Lower leg skin (tissue), 4 donors: Measurements from ENCODE around the gene PA2G4. TPM values are rescaled to one million over a fixed set of nuclear protein-coding genes. Genes with fewer than 3 reads are reported as not detected.
A peak's percentile ranks its signal among the peaks of the same experiment; 100 is the strongest.

Experiments used
- DNase-seq, 2 donors: peaks; one replicate each; pipeline ENCODE4 v3.0.0-alpha.2; 2019; ENCODE audit warnings: low spot score in 2 of 2
- H3K4me3 ChIP-seq: fragments of 200-600 bp; sonication (generic); 2 replicates; pipeline ENCODE4 v1.5.1; 2017; ENCODE audit warnings: mild to moderate bottlenecking, low read depth; ENCODE audit not compliant: poor library complexity, severe bottlenecking
- CTCF ChIP-seq, 3 donors: fragments of 450-650 bp; IDR thresholded peaks; one replicate each; pipeline ENCODE4 v1.5.1; 2016; ENCODE audit warnings: antibody characterized with exemption in 3 of 3, mild to moderate bottlenecking in 3 of 3, moderate library complexity in 2 of 3
- POLR2A ChIP-seq, 2 donors: fragments of 450-650 bp; IDR thresholded peaks; one replicate each; pipeline ENCODE4 v1.6.1; 2016 to 2017; ENCODE audit warnings: antibody characterized with exemption in 2 of 2, mild to moderate bottlenecking in 1 of 2, moderate library complexity in 1 of 2
- WGBS, 2 donors: methylation state at CpG; one replicate each; pipeline ENCODE4 v1.1.5; 2018; 5-methylcytosine and 5-hydroxymethylcytosine counted together
- intact Hi-C: fragments of 100-400 bp; cut with DNase I; formaldehyde crosslinking; loops from one replicate; pipeline ENCODE4 v1.15.0; 2023; ENCODE audit warnings: low total_unique reads
- total RNA-seq, 4 donors: library from RNA; depleted of rRNA; stranded (reverse); fragments of >200 nt; gene quantifications; one replicate each; pipeline ENCODE4 v1.1.0, GENCODE V29; 2016

PA2G4 gene
- total RNA-seq, 4 donors from 2014 or later: 118 to 201 (median 130) TPM

GRCh38 chr12:56103823-56104108 lies 593 bp upstream of the PA2G4 start:
- 0 to 2% methylated on average over 8 of the region's 8 CpGs for WGBS, 2 donors
- no peak for DNase-seq
- peak overlapping the region; percentile 20 for H3K4me3 ChIP-seq
- intact Hi-C loops: no loop called here
- no peak for TF ChIP-seq POLR2A (IDR thresholded peaks at IDR 0.05)
- no peak for TF ChIP-seq CTCF (IDR thresholded peaks at IDR 0.05)

GRCh38 chr12:56104815-56105608 lies 653 bp downstream of the PA2G4 start:
- no peak for DNase-seq

GRCh38 chr12:56105609-56105902 lies 1.2 kb downstream of the PA2G4 start:
- H3K4me3 ChIP-seq: peak overlapping the region; percentile 83
- 16 to 23% methylated on average over 2 of the region's 2 CpGs for WGBS, 2 donors
- DNase-seq: no peak
- intact Hi-C loops: no loop called here
- TF ChIP-seq POLR2A (IDR thresholded peaks at IDR 0.05) (no peak), CTCF (IDR thresholded peaks at IDR 0.05) (no peak)

More at GRCh38 chr12:56104815-56105608, 653 bp downstream of the PA2G4 start:
- TF ChIP-seq CTCF (IDR thresholded peaks at IDR 0.05): peak in 1 of 3 donors; percentile 2
- no peak for TF ChIP-seq POLR2A (IDR thresholded peaks at IDR 0.05)
- 1% methylated on average over 40 of the region's 40 CpGs for WGBS, 2 donors
- peak overlapping the region; percentile 83 for H3K4me3 ChIP-seq
- intact Hi-C loops: no loop called here

GRCh38 chr12:56107242-56107641 lies 2.9 kb downstream of the PA2G4 start:
- intact Hi-C loops: no loop called here
- H3K4me3 ChIP-seq: no peak overlapping the region
- TF ChIP-seq CTCF (IDR thresholded peaks at IDR 0.05) (no peak), POLR2A (IDR thresholded peaks at IDR 0.05) (no peak)
- no peak for DNase-seq
- WGBS, 2 donors: 90 to 92% methylated on average over 3 of the region's 3 CpGs

- WGBS, 2 donors: 60% methylated on average over 5 of the region's 5 CpGs
- TF ChIP-seq CTCF (IDR thresholded peaks at IDR 0.05) (no peak), POLR2A (IDR thresholded peaks at IDR 0.05) (no peak)
- intact Hi-C loops: no loop called here
- DNase-seq: no peak
- H3K4me3 ChIP-seq: no peak overlapping the region
Observed at GRCh38 chr12:56110571-56110970, 6.2 kb downstream of the PA2G4 start.

- no peak for TF ChIP-seq CTCF (IDR thresholded peaks at IDR 0.05)
- no peak for TF ChIP-seq POLR2A (IDR thresholded peaks at IDR 0.05)
- no peak overlapping the region for H3K4me3 ChIP-seq
- intact Hi-C loops: no loop called here
- 89% methylated on average over 1 of the region's 1 CpG for WGBS, 2 donors
- DNase-seq: no peak
Observed at GRCh38 chr12:56114084-56114483, 9.7 kb downstream of the PA2G4 start.
